Uterus (tissue), 4 donors: ENCODE data around the gene MBNL1. TPM values are rescaled to one million over a fixed set of nuclear protein-coding genes. Genes with fewer than 3 reads are reported as not detected.
A peak's percentile ranks its signal among the peaks of the same experiment; 100 is the strongest.

Experiments
- DNase-seq, 2 donors: peaks; one replicate each; pipeline ENCODE4 v3.0.0-alpha.2; 2019 to 2020
- H3K27ac ChIP-seq, 2 donors: fragments of 200-600 bp; sonication (generic); 1 replicate in 1 of 2; 2 replicates in 1 of 2; pipeline ENCODE4 v1.5.1; 2016 to 2018
- H3K27me3 ChIP-seq, 2 donors: fragments of 200-600 bp; sonication (generic); one replicate each; pipeline ENCODE4 v1.5.1; 2018 to 2019; ENCODE audit warnings: control low read depth in 1 of 2
- H3K36me3 ChIP-seq, 2 donors: fragments of 200-600 bp; sonication (generic); one replicate each; pipeline ENCODE4 v1.5.1; 2019; ENCODE audit warnings: control low read depth in 1 of 2
- H3K4me1 ChIP-seq, 2 donors: fragments of 200-600 bp; sonication (generic); one replicate each; pipeline ENCODE4 v1.5.1; 2018 to 2019; ENCODE audit warnings: control low read depth in 1 of 2
- H3K4me3 ChIP-seq, 2 donors: fragments of 200-600 bp; sonication (generic); 1 replicate in 1 of 2; 2 replicates in 1 of 2; pipeline ENCODE4 v1.5.1; 2018 to 2019; ENCODE audit warnings: mild to moderate bottlenecking in 1 of 2
- H3K9me3 ChIP-seq, 2 donors: fragments of 200-600 bp; sonication (generic); one replicate each; pipeline ENCODE4 v1.5.1; 2019; ENCODE audit warnings: control low read depth in 1 of 2
- POLR2A ChIP-seq, 2 donors: fragments of 450-650 bp; IDR thresholded peaks; one replicate each; pipeline ENCODE4 v1.6.1; 2016; ENCODE audit warnings: antibody characterized with exemption in 2 of 2, mild to moderate bottlenecking in 1 of 2, moderate library complexity in 1 of 2
- intact Hi-C: fragments of 100-400 bp; cut with DNase I; formaldehyde crosslinking; loops from one replicate; pipeline ENCODE4 v1.15.1; 2023; ENCODE audit warnings: low total_unique reads
- total RNA-seq, 4 donors: library from RNA; depleted of rRNA in 3 of 4; stranded (reverse); fragments of >200 nt in 3 of 4; gene quantifications; one replicate each; pipeline versions ENCODE4 v1.1.0 to v1.2.4, GENCODE V29; 2014 to 2023
- TF ChIP-seq, protein P1 (sequence below), 4 experiments: fragments of 200-600 bp in 2 of 4; fragments of 450-650 bp in 2 of 4; sonication (generic) in 2 of 4; IDR thresholded peaks; one replicate each; pipeline ENCODE4 v1.5.1; 2016 to 2019; ENCODE audit warnings: antibody characterized with exemption in 4 of 4, mild to moderate bottlenecking in 2 of 4, moderate library complexity in 1 of 4
- donor health status: DM: yes; HTN: yes; CAD: no.

The MBNL1 gene
- total RNA-seq, 4 donors from 2014 or later = 219 to 470 (median 243) TPM

GRCh38 chr3:152226176-152226575, 42.6 kb upstream of the MBNL1 start:
- H3K27ac ChIP-seq = no peak overlapping the region
- TF ChIP-seq, protein P1, sequence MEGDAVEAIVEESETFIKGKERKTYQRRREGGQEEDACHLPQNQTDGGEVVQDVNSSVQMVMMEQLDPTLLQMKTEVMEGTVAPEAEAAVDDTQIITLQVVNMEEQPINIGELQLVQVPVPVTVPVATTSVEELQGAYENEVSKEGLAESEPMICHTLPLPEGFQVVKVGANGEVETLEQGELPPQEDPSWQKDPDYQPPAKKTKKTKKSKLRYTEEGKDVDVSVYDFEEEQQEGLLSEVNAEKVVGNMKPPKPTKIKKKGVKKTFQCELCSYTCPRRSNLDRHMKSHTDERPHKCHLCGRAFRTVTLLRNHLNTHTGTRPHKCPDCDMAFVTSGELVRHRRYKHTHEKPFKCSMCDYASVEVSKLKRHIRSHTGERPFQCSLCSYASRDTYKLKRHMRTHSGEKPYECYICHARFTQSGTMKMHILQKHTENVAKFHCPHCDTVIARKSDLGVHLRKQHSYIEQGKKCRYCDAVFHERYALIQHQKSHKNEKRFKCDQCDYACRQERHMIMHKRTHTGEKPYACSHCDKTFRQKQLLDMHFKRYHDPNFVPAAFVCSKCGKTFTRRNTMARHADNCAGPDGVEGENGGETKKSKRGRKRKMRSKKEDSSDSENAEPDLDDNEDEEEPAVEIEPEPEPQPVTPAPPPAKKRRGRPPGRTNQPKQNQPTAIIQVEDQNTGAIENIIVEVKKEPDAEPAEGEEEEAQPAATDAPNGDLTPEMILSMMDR (IDR thresholded peaks at IDR 0.05) = no peak
- no peak for TF ChIP-seq POLR2A (IDR thresholded peaks at IDR 0.05)
- no peaks in the 10 kb centered on the region for H3K9me3 ChIP-seq
- H3K36me3 ChIP-seq = no peaks in the 10 kb centered on the region
- no peaks in the 10 kb centered on the region for H3K4me1 ChIP-seq
- no peak overlapping the region for H3K4me3 ChIP-seq
- no peak for DNase-seq
- H3K27me3 ChIP-seq = no peaks in the 10 kb centered on the region
- intact Hi-C loops = no loop called here

GRCh38 chr3:152227027-152227426, 41.7 kb upstream of the MBNL1 start:
- no peak for DNase-seq
- intact Hi-C loops = no loop called here
- no peak overlapping the region for H3K4me3 ChIP-seq
- no peaks in the 10 kb centered on the region for H3K4me1 ChIP-seq
- TF ChIP-seq POLR2A (IDR thresholded peaks at IDR 0.05) = no peak
- TF ChIP-seq, protein P1 (IDR thresholded peaks at IDR 0.05) = no peak
- H3K9me3 ChIP-seq = no peaks in the 10 kb centered on the region
- H3K27ac ChIP-seq = no peak overlapping the region
- H3K27me3 ChIP-seq = no peaks in the 10 kb centered on the region
- H3K36me3 ChIP-seq = no peaks in the 10 kb centered on the region

DNA sequence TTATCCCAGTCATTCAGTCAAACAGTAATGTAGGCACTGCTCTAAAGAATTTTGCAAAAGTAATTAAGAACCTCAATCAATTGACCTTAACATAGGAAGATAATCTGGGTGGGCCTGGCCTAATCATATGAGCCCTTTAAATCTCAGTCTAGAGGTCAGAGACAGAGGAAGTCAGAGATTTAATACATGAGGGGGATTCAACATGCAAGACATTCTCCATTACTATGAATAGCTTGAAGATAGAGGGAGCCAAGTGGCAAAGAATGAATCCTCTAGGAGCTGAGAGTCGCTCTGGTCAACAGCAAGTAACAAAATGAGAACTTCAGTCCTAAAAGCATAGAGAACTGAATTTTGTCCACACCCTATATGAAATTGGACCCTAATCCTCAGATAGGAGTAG, 39.0 kb upstream of the MBNL1 start:
- TF ChIP-seq POLR2A (IDR thresholded peaks at IDR 0.05) = no peak
- TF ChIP-seq, protein P1 (IDR thresholded peaks at IDR 0.05) = peak in 2 of 4 experiments; percentile 14 to 30
- DNase-seq = no peak
- no peaks in the 10 kb centered on the region for H3K27me3 ChIP-seq
- H3K4me3 ChIP-seq = no peak overlapping the region
- intact Hi-C loops = no loop called here
- no peak overlapping the region for H3K27ac ChIP-seq
- no peaks in the 10 kb centered on the region for H3K9me3 ChIP-seq
- H3K4me1 ChIP-seq = no peaks in the 10 kb centered on the region
- H3K36me3 ChIP-seq = no peaks in the 10 kb centered on the region

DNA sequence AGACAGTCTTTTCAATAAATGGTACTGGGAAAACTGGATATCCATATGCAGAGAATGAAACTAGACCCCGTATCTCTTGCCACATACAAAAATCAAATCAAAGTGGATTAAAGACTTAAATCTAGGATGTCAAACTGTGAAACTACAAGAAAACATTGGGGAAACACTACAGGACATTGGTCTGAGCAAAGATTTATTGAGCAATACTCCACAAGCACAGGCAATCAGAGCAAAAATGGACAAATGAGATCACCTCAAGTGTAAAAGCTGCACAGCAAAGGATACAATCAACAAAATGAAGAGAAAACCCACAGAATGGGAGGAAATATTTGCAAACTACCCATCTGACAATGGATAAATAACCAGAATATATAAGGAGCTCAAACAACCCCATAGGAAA, 38.4 kb upstream of the MBNL1 start:
- intact Hi-C loops = no loop called here
- Histone ChIP-seq H3K27ac (no peak overlapping the region), H3K36me3 (no peaks in the 10 kb centered on the region), H3K4me3 (no peak overlapping the region), H3K4me1 (no peaks in the 10 kb centered on the region), H3K27me3 (no peaks in the 10 kb centered on the region), H3K9me3 (no peaks in the 10 kb centered on the region)
- TF ChIP-seq POLR2A (IDR thresholded peaks at IDR 0.05) = no peak
- TF ChIP-seq, protein P1 (IDR thresholded peaks at IDR 0.05) = no peak
- DNase-seq = no peak

- Histone ChIP-seq H3K36me3 (no peaks in the 10 kb centered on the region), H3K27me3 (no peaks in the 10 kb centered on the region), H3K9me3 (no peaks in the 10 kb centered on the region), H3K4me3 (no peak overlapping the region), H3K4me1 (no peaks in the 10 kb centered on the region), H3K27ac (no peak overlapping the region)
- TF ChIP-seq, protein P1 (IDR thresholded peaks at IDR 0.05) = no peak
- TF ChIP-seq POLR2A (IDR thresholded peaks at IDR 0.05) = no peak
- DNase-seq = no peak
- intact Hi-C loops = no loop called here
These were observed 36.7 kb upstream of the MBNL1 start for GRCh38 chr3:152232001-152232400.
